Measurements from ENCODE around the gene MAP3K5.

- TF ChIP-seq PPARA (CRISPR knock-in tag; IDR thresholded peaks at IDR 0.05; ENCODE audit: borderline replicate concordance) (no peak), GLIS3 (CRISPR knock-in tag; IDR thresholded peaks at IDR 0.05) (no peak), ISL1 (CRISPR knock-in tag; IDR thresholded peaks at IDR 0.05) (no peak), ZNF8 (CRISPR knock-in tag; IDR thresholded peaks at IDR 0.05) (no peak), ZFP30 (CRISPR knock-in tag; IDR thresholded peaks at IDR 0.05) (no peak), SNAI2 (CRISPR knock-in tag; IDR thresholded peaks at IDR 0.05) (no peak), ZNF565 (CRISPR knock-in tag; conservative IDR thresholded peaks at IDR 0.05; ENCODE audit: low read depth) (no peak)
These were observed 180.5 kb downstream of the MAP3K5 start for GRCh38 chr6:136611746-136612145.
